ENCODE results near the gene FBXW8.
A peak's percentile ranks its signal among the peaks of the same experiment; 100 is the strongest.

The FBXW8 gene

GRCh38 chr12:116910645-116911451, at the start of gene FBXW8:
Gene FBXW8 (plus strand): TSS chr12:116910950. CDS start chr12:116911038, 88 bp downstream.
- DNase-seq: peak; percentile 26

GRCh38 chr12:116861320-116861719, 49.4 kb upstream of the FBXW8 start:
- no peak for DNase-seq

DNA sequence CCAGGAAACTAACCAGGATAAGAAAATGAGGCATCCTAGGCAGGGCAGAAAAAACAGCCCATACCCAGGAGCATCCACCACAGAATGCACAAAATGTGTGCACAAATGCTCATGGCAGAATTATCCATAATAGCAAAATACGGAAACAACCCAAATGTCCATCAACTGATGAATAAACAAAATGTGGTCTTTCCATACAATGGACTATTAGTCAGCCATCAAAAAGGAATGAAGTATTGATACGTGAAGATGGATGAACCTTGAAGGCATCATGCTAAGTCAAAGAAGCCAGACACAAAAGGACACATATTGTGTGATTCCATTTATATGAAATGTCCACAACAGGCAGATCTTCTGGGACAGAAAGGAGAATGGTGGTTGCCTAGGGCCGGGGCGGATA, 48.6 kb upstream of the FBXW8 start:
- no peak for DNase-seq

DNA sequence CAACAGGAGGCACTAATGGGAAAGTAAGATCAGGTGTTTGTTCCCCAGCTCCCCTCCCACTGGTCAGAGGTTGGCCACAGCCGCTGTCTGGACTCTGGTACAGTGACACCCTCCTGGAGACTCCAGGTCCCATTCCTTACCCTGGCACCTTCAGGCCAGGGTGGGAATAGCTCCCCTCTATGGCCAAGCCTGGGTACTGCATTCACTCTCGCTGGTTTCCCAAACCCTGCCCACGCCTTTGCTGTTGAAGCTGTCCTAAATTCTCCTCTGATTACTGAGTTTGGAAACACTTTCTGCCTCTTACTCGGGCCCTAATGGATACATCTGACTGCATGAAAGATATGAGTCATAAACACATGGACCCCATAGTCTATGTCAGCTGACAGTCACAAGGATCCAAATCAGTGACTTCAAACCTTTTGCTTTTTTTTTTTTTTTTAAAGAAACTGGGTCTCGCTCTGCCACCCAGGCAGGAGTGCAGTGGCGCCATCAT, 47.4 kb upstream of the FBXW8 start:
- no peak for DNase-seq

- DNase-seq: no peak
Measured at GRCh38 chr12:116864371-116865160, 46.2 kb upstream of the FBXW8 start.

- DNase-seq: no peak
Measured at GRCh38 chr12:116867523-116867922, 43.2 kb upstream of the FBXW8 start.

- DNase-seq: no peak
Measured at GRCh38 chr12:116870306-116870705, 40.4 kb upstream of the FBXW8 start.

DNA sequence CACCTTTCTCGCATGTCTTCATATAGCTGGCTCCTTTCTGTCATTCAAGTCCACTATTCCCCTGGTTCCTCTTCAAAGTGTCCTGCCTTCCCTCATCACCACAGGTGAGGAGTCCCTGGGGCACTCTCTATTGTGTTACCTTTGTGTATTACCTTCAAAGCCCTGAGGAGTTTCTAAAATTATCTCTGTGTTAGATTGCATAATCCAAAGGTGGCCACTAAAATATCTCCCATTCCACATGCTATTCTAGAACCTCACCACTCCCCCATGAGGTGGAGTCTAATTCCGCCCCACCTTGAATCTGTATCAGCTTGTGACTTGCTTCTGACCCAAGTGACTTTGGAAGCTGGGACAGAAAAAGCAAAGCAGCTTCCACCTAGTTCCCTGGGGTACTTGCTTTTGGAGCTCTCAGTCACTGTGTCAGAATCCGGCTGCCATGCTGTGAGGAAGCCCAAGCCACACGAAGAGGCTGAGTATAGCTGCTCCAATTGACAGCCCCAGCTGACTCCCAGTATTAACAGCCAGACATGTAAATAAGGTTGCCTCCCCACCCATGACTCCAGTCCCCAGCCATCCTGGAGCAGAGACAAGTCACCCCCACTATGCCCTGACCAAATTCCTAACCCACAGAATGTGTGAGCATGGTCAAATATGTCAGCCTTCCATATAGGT, 36.3 kb upstream of the FBXW8 start:
- DNase-seq: no peak

- no peak for DNase-seq
Measured at GRCh38 chr12:116876151-116876869, 34.4 kb upstream of the FBXW8 start.

GRCh38 chr12:116878567-116879508, 31.9 kb upstream of the FBXW8 start:
- no peak for DNase-seq

GRCh38 chr12:116879509-116880212, 31.1 kb upstream of the FBXW8 start:
- DNase-seq: no peak

DNA sequence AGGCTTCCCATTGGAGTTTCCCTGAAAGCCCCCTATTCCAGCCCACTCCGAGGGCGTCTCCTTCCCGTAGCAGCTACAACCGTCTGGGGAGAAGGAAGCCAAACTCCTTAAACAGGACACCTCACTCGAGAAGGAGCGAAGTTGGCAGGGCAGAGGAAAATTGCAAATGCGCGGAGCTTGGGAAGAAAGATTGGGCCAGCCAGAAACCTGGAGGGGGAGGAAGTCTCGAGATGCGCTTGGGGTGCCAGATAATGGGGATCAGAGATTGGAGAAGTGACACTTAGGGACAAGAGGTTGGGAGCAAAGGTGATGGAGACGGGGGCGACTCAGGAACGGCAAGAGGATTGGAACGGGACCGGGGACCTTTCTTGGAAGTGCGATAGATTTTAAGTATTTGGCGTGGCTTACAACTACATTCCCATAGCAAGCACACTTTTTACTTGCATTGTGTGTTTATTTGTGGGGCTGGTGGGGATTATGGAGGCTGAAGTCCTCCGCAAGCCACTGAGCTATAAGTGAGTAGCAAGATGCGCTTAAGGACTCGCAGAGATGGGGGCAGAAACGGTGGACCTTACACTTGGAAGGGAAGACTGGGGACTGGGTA, 30.4 kb upstream of the FBXW8 start:
- no peak for DNase-seq

GRCh38 chr12:116880817-116881324, 29.9 kb upstream of the FBXW8 start:
- peak; percentile 51 for DNase-seq

DNA sequence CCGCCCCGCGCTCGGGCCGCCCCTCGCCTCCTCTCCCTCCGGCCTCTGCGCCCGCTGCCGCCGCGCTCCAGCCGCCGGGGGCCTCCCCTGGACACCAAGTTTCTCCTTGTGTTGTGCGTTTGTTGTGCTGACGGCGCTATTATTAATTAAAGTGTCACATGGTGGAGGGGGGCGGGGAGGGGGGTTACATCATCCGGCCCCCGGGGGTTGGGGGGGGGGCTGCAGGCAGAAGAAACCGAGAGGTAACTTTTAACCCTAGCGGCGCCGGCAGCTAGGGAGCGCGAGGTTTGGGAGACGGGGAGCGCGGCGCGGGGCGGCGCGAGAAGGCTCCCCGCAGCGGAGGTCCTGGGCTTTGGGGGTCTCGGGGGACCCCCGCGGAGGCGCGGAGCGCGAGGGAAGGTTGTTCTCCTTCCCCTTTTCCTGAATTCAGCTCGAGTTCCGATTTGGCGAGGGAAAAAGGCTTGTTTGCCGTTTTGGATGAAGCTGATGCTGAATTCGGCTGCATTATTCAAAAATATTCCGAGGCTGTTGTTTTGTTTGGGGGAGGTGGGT, 29.3 kb upstream of the FBXW8 start, which contains the start of gene HRK:
Gene HRK, minus strand, starts transcription at position 117 of the 552 bp plus-strand sequence. CDS start 134 bp downstream, outside the sequence.
- no peak for DNase-seq

DNA sequence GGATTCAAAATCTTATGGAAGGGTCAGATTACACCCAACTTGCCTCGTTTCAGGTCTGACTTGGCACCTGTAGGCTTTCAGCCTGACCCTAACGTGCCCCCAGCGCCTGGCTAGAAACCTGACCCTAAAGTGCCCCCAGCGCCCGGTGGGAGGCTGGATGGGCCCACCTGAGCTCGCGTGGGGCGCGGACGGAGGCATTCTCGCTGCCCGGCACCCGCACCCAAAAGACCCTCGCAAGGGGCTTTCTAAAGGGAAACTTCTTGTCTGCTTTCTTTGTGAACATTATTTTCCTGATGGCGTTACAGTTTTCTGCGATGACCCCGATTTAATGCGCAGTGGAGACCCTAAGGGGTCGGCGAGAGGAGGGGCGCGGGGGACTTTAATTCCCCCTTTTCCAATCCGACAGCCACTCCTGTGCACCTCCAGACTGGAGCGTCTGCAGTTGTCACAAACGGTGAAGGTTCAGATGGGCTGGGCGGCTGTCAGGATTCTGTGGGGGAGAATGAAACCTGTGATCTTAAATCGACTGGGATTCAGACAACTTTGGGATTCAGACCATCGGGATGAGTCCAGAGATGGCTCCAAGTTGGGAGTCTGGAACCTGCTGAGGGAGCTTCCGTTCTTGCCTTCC, 28.8 kb upstream of the FBXW8 start:
- DNase-seq: no peak

DNA sequence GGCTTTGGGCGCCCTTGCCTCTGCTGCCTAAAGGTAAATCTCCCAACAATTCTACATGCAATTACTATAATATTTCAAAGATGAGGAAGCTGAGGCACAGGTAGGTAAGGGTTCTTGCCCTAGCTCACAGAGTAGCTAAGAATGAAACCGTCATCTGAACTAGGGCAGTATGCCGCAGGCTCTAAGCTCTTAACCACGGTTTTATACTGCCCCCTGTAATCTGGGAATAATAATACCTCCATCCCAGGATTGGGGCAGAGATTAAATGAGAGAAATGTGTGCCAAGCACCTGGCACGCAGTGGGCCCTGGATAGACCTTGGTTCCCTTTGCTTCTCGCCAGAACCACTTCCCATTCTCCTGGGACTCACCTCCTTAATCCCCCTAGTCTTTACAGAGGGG, 28.0 kb upstream of the FBXW8 start:
- DNase-seq: peak; percentile 33

DNA sequence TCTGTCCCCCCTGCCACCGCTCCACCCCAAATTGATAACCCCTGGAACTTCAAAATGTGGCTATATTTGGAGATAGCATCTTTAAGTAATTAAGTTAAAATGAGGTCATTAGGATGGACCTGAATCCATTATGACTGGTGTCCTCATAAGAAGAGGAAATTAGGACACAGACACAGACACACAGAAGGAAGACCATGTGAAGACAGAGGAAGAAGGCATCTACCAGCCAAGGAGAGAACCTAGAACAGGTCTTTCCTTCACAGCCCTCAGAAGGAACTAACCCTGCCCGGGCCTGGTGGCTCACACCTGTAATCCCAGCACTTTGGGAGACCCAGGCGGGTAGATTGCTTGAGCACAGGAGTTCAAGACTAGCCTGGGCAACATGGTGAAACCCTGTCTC, 25.9 kb upstream of the FBXW8 start:
- DNase-seq: no peak

- no peak for DNase-seq
Measured at GRCh38 chr12:116885491-116885890, 25.3 kb upstream of the FBXW8 start.

DNA sequence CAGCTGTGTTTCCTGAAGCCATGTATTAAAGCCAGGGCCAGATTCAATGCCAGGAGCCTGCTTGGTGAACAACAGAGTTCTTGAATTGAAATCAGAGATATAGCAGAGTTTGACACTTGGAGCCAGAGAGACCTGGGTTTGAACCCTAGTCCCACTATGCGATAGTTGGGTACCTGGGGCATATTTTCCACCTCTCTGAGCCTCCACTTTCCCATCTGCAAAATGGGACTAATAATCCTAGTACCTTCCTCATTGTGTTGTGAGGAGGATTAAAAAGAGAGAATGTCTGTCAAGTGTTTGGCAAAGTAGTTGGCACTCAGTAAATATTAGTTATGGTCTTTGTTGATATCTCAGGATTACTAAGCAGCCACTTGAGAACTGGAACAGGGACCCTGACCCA, 23.5 kb upstream of the FBXW8 start:
- DNase-seq: no peak
